OCI-LY3 (cell line): Measurements from ENCODE around the gene CIP2A.

Experiments
- EZH2phosphoT487 ChIP-seq: fragments of 200-600 bp; shearing (Covaris generic); IDR thresholded peaks from 2 replicates; pipeline ENCODE4 v1.6.1; 2018; ENCODE audit warnings: antibody characterized with exemption, mixed run types, low read depth
- TF ChIP-seq, protein P1 (sequence below): fragments of 200-600, 300-600 bp; sonication (generic); IDR thresholded peaks from 2 replicates; pipeline ENCODE4 v1.5.1; 2014; ENCODE audit warnings: antibody characterized with exemption, low read length, low read depth

DNA sequence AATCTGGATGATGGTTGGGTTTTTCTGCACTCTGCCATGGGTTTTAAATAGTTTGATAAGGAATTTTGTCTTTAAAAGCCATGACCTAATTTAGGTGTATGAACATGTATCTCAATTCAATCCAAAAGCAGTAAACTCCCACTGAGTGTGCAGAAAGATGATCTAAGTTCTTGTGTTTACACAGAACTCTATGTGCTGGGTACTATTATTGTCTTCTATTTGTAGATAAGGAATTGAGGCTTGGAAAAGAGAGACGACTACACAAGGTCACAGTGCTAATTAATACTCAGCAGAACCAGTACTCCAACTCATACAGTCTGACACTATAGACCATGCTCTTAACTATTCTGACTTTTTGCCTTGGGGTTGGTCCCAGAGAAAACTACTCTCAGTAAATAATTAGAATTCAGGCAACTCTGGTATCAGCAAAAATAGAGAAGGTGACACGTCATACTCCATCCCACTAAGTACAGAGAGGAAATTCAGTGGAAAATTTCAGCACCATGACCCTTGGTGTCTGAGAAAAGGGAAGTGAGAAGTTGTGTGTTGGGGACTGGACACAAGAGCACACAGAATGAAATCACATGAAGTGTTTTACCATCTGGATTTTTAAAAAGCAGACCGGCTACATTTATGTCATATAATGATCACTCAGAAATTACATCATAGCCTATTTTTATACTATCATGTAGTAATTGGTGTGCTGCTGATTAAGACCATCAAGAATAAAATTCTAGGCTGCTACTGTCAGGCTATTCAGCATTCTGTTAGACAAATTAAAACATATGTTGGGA is 60.6 kb downstream of the CIP2A start:
- TF ChIP-seq EZH2phosphoT487, result no peak
- TF ChIP-seq, protein P1, sequence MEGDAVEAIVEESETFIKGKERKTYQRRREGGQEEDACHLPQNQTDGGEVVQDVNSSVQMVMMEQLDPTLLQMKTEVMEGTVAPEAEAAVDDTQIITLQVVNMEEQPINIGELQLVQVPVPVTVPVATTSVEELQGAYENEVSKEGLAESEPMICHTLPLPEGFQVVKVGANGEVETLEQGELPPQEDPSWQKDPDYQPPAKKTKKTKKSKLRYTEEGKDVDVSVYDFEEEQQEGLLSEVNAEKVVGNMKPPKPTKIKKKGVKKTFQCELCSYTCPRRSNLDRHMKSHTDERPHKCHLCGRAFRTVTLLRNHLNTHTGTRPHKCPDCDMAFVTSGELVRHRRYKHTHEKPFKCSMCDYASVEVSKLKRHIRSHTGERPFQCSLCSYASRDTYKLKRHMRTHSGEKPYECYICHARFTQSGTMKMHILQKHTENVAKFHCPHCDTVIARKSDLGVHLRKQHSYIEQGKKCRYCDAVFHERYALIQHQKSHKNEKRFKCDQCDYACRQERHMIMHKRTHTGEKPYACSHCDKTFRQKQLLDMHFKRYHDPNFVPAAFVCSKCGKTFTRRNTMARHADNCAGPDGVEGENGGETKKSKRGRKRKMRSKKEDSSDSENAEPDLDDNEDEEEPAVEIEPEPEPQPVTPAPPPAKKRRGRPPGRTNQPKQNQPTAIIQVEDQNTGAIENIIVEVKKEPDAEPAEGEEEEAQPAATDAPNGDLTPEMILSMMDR, result no peak
